GM19438 (cell line): ENCODE data around the gene ELMO1.

Experiments used
- ATAC-seq: cut with Tn5 transposase; IDR thresholded peaks from one replicate; pipeline ENCODE4 v1.9.1; 2021; ENCODE audit warnings: low read depth; ENCODE audit not compliant: unreplicated experiment

The ELMO1 gene

GRCh38 chr7:36943591-36944435, 504.9 kb downstream of the ELMO1 start:
- ATAC-seq = peak; percentile 71

- ATAC-seq = peak; percentile 12
These were observed 505.7 kb downstream of the ELMO1 start for GRCh38 chr7:36942955-36943354.

- ATAC-seq = no peak
These were observed 506.1 kb downstream of the ELMO1 start for GRCh38 chr7:36942541-36942940.

GRCh38 chr7:36942025-36942424, 506.6 kb downstream of the ELMO1 start:
- ATAC-seq = no peak

- no peak for ATAC-seq
These were observed 507.3 kb downstream of the ELMO1 start for GRCh38 chr7:36941359-36941758.

- no peak for ATAC-seq
These were observed 508.8 kb downstream of the ELMO1 start for GRCh38 chr7:36939816-36940215.

GRCh38 chr7:36937754-36938563, 510.7 kb downstream of the ELMO1 start:
- no peak for ATAC-seq

- no peak for ATAC-seq
These were observed 516.8 kb downstream of the ELMO1 start for GRCh38 chr7:36931892-36932291.

- no peak for ATAC-seq
These were observed 518.9 kb downstream of the ELMO1 start for GRCh38 chr7:36929791-36930190.

GRCh38 chr7:36928718-36929117, 519.9 kb downstream of the ELMO1 start:
- ATAC-seq = no peak

- no peak for ATAC-seq
These were observed 520.4 kb downstream of the ELMO1 start for GRCh38 chr7:36928311-36928710.

GRCh38 chr7:36925691-36926090, 523.0 kb downstream of the ELMO1 start:
- no peak for ATAC-seq

- ATAC-seq = no peak
These were observed 523.5 kb downstream of the ELMO1 start for GRCh38 chr7:36925207-36925606.

- ATAC-seq = no peak
These were observed 524.7 kb downstream of the ELMO1 start for GRCh38 chr7:36923943-36924436.

- no peak for ATAC-seq
These were observed 525.5 kb downstream of the ELMO1 start for GRCh38 chr7:36923185-36923584.

GRCh38 chr7:36920433-36920832, 528.2 kb downstream of the ELMO1 start:
- no peak for ATAC-seq

GRCh38 chr7:36919738-36920137, 528.9 kb downstream of the ELMO1 start:
- ATAC-seq = no peak

GRCh38 chr7:36918591-36918990, 530.1 kb downstream of the ELMO1 start:
- ATAC-seq = no peak

- ATAC-seq = no peak
These were observed 532.0 kb downstream of the ELMO1 start for GRCh38 chr7:36916619-36917018.

- ATAC-seq = no peak
These were observed 532.5 kb downstream of the ELMO1 start for GRCh38 chr7:36916116-36916515.

GRCh38 chr7:36911788-36912187, 536.9 kb downstream of the ELMO1 start:
- no peak for ATAC-seq

- no peak for ATAC-seq
These were observed 537.8 kb downstream of the ELMO1 start for GRCh38 chr7:36910859-36911258.
